ENCODE data around the gene NTMT1.

GRCh38 chr9:129608561-129609481 lies 17.1 kb upstream of the NTMT1 start:
- TF ChIP-seq TAF1 (IDR thresholded peaks at IDR 0.05; ENCODE audit: low read depth, low read length) (no peak), POLR2AphosphoS5 (IDR thresholded peaks at IDR 0.05; ENCODE audit: low read depth, low read length) (no peak), POLR2A (IDR thresholded peaks at IDR 0.05; ENCODE audit: low read depth, low read length) (no peak), SPI1 (IDR thresholded peaks at IDR 0.05; ENCODE audit: low read depth, low read length) (no peak), POU2F2 (IDR thresholded peaks at IDR 0.05; ENCODE audit: low read depth, low read length) (no peak)
